MCF 10A (cell line): ENCODE measurements around the gene KIF4B. TPM values are rescaled to one million over a fixed set of nuclear protein-coding genes. Genes with fewer than 3 reads are reported as not detected.
A peak's percentile ranks its signal among the peaks of the same experiment; 100 is the strongest.
"Not testable (repeated sequence)": the region's sequence is repeated elsewhere in the genome, so short reads cannot be mapped to it uniquely, and the experiment has no call there.

Source experiments
- BruUV-seq: library from RNA; stranded (reverse); fragments of 400-500 nt; replicated peaks from 2 replicates; lab custom pipeline; 2021; lab: Mats Ljungman, UMichigan
- CTCF ChIA-PET: fragments of 300-600 bp; sonication (Branson Sonifier 250); formaldehyde crosslinking; extraction: SDS; loops from one replicate; lab custom pipeline; 2021; ENCODE audit warnings: antibody characterized with exemption, inconsistent platforms; lab: Yijun Ruan, JAX
- POLR2A ChIA-PET: fragments of 300-600, 350-650 bp; sonication (Branson Sonifier 250); formaldehyde crosslinking; extraction: SDS; loops from one replicate; lab custom pipeline; 2020; ENCODE audit warnings: antibody characterized with exemption, inconsistent platforms; lab: Yijun Ruan, JAX
- DNase-seq: peaks from one replicate; pipeline ENCODE4 v3.0.0-alpha.2; 2018; ENCODE audit not compliant: unreplicated experiment
- H3K27ac Mint-ChIP-seq: one replicate; pipeline ENCODE4 v1.8.0; 2022; ENCODE audit warnings: mild to moderate bottlenecking, low read depth, mixed read lengths; ENCODE audit not compliant: unreplicated experiment
- H3K27me3 Mint-ChIP-seq: one replicate; pipeline ENCODE4 v1.8.0; 2022; ENCODE audit warnings: mixed read lengths; ENCODE audit not compliant: insufficient read depth, unreplicated experiment
- H3K36me3 Mint-ChIP-seq: one replicate; pipeline ENCODE4 v1.8.0; 2022; ENCODE audit warnings: mild to moderate bottlenecking, moderate library complexity, mixed read lengths; ENCODE audit not compliant: insufficient read depth, unreplicated experiment
- H3K4me1 Mint-ChIP-seq: one replicate; pipeline ENCODE4 v1.8.0; 2022; ENCODE audit warnings: mixed read lengths; ENCODE audit not compliant: insufficient read depth, unreplicated experiment
- H3K4me3 Mint-ChIP-seq: one replicate; pipeline ENCODE4 v1.8.0; 2022; ENCODE audit warnings: mild to moderate bottlenecking, moderate library complexity, mixed read lengths; ENCODE audit not compliant: unreplicated experiment
- H3K9me3 Mint-ChIP-seq: one replicate; pipeline ENCODE4 v1.8.0; 2022; ENCODE audit warnings: mixed read lengths; ENCODE audit not compliant: unreplicated experiment
- intact Hi-C: fragments of 100-400 bp; cut with micrococcal nuclease; formaldehyde crosslinking; loops from 2 replicates; pipeline ENCODE4 v1.14.1; 2022
- total RNA-seq: library from RNA; stranded (reverse); gene quantifications from 2 replicates; pipeline ENCODE4 v1.2.3, GENCODE V29; 2022
- TF ChIP-seq, protein P1 (sequence below): fragments of 200-600 bp; IDR thresholded peaks from one replicate; pipeline ENCODE4 v1.8.0; 2022; ENCODE audit warnings: antibody characterized with exemption, mild to moderate bottlenecking; ENCODE audit not compliant: unreplicated experiment

The KIF4B gene
- total RNA-seq, 1 experiment from 2014 or later = not detected

DNA sequence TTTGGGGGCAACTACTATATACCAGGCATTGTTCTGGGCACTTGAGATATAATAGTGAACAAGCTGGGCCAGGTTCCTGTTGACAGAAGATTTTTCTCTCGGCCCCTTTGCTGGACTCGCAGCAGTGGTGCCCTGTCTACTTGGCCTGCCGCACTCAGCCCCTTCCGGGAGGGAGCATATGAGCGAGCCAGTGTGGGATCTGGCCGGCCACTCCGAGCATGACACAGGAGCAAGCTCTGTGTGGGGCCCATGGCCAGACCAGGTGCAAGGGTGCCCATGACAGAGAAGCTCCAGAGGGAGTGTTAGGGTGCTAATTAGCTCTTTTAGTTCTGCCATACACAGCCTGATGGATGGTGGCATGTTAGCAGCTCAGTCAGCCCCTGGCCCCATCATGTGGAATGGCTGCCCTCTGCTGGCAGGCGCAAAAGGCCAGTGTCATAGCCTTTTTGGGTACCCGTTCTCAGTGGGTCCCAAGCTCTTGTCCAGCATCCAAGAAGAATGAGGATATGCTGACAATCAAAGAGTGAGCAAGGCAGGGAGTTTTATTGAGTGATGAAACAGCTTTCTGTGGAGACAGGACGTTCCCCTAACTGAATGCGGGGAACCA lies 9.3 kb upstream of the KIF4B start:
- no peaks in the 10 kb centered on the region for H3K36me3 Mint-ChIP-seq
- H3K27ac Mint-ChIP-seq = no peak overlapping the region
- no peaks in the 10 kb centered on the region for H3K27me3 Mint-ChIP-seq
- no peaks in the 10 kb centered on the region for H3K9me3 Mint-ChIP-seq
- TF ChIP-seq, protein P1, sequence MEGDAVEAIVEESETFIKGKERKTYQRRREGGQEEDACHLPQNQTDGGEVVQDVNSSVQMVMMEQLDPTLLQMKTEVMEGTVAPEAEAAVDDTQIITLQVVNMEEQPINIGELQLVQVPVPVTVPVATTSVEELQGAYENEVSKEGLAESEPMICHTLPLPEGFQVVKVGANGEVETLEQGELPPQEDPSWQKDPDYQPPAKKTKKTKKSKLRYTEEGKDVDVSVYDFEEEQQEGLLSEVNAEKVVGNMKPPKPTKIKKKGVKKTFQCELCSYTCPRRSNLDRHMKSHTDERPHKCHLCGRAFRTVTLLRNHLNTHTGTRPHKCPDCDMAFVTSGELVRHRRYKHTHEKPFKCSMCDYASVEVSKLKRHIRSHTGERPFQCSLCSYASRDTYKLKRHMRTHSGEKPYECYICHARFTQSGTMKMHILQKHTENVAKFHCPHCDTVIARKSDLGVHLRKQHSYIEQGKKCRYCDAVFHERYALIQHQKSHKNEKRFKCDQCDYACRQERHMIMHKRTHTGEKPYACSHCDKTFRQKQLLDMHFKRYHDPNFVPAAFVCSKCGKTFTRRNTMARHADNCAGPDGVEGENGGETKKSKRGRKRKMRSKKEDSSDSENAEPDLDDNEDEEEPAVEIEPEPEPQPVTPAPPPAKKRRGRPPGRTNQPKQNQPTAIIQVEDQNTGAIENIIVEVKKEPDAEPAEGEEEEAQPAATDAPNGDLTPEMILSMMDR = peak; percentile 37
- no peak overlapping the region for H3K4me3 Mint-ChIP-seq
- intact Hi-C loops = loop anchor here (1.0 kb wide), 5 partner anchors 32 to 362 kb away; no protein-coding TSS in a partner anchor
- BruUV-seq = no TSS peak
- ChIA-PET CTCF (interaction anchor here (0.6 to 4.9 kb wide), 20 partner anchors 9 to 972 kb away, joined by 3 to 33 read pairs (median 4); partner anchors contain the start of gene KIF4B), POLR2A (interaction anchor here (0.7 kb wide), 1 partner anchor 18 kb away, joined by 3 read pairs; no protein-coding TSS in a partner anchor)
- peaks cover 9% of the 10 kb centered on the region for H3K4me1 Mint-ChIP-seq
- peak; percentile 61 for DNase-seq

DNA sequence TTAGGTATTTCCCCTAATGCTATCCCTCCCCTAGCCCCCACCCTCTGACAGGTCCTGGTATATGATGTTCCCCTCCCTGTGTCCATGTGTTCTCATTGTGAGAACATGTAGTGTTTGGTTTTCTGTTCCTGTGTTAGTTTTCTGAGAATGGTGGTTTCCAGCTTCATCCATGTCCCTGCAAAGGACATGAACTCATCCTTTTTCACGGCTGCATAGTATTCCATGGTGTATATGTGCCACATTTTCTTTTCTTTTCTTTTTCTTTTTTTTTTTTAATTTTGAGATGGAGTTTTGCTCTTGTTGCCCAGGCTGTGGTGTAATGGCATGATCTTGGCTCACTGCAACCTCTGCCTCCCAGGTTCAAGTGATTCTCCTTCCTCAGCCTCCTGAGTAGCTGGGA lies 7.3 kb upstream of the KIF4B start:
- H3K36me3 Mint-ChIP-seq, POLR2A ChIA-PET, H3K4me3 Mint-ChIP-seq, intact Hi-C loops, H3K4me1 Mint-ChIP-seq, H3K9me3 Mint-ChIP-seq, H3K27me3 Mint-ChIP-seq, DNase-seq, H3K27ac Mint-ChIP-seq, BruUV-seq: not testable (repeated sequence)
- CTCF ChIA-PET = interaction anchor here (0.7 kb wide), 1 partner anchor 38 kb away, joined by 4 read pairs; no protein-coding TSS in a partner anchor

DNA sequence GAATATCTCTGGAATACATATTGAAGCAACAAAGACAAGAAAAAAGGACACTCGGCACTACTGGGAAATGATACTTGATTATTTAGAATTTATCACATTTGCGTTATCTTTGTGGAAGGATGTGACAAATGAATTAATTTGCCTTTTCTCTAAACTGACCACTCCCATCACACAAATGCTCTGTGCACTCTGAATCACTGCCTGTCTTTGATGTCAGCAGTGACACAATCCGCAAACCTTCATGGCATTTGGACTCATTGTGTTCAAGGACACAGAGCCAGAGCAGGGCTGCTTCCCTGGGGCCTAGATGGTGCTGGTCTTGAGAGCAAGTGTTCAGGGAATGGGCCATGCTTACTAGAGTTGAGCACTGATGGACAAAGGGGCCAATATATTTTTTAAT lies 4.9 kb upstream of the KIF4B start:
- TF ChIP-seq, protein P1 = no peak
- ChIA-PET POLR2A (no interaction called here), CTCF (no interaction called here)
- BruUV-seq = no TSS peak
- Mint-ChIP-seq H3K4me1 (peaks cover 5% of the 10 kb centered on the region), H3K9me3 (no peaks in the 10 kb centered on the region), H3K36me3 (no peaks in the 10 kb centered on the region), H3K27me3 (no peaks in the 10 kb centered on the region), H3K4me3 (no peak overlapping the region), H3K27ac (no peak overlapping the region)
- intact Hi-C loops = no loop called here
- no peak for DNase-seq

DNA sequence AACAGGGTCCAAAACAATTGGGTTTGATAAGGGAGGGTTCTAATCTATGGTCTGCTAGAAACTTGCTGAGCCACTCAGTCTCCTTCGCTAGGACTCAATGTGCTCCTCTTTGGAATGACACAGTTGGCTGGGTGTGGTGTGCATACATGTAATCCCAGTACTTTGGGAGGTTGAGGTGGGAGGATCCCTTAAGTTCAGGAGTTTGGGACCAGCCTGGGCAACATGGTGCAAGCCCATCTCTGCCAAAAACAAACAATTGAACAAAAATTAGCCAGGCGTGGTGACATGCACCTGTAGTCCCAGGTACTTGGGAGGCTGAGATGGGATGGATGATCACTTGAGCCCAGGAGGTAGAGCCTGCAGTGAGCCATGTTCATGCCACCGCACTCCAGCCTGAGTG lies 2.7 kb upstream of the KIF4B start:
- Mint-ChIP-seq H3K27ac (no peak overlapping the region), H3K4me1 (peaks cover 5% of the 10 kb centered on the region), H3K36me3 (no peaks in the 10 kb centered on the region), H3K4me3 (no peak overlapping the region), H3K27me3 (peaks cover 15% of the 10 kb centered on the region), H3K9me3 (peaks cover 8% of the 10 kb centered on the region)
- BruUV-seq = no TSS peak
- TF ChIP-seq, protein P1 = no peak
- ChIA-PET CTCF (interaction anchor here (0.7 kb wide), 1 partner anchor 610 kb away, joined by 6 read pairs; no protein-coding TSS in a partner anchor), POLR2A (no interaction called here)
- no peak for DNase-seq
- intact Hi-C loops = no loop called here
